HepG2 (cell line): ENCODE data around the gene ARHGAP19. TPM values are rescaled to one million over a fixed set of nuclear protein-coding genes. Genes with fewer than 3 reads are reported as not detected.

Experiments
- ATAC-seq: fragments of 200-7000 bp; cut with Tn5 transposase; 3 replicates; pipeline ENCODE4 v1.9.1; 2020; ENCODE audit warnings: mild to moderate bottlenecking, moderate library complexity
- BruUV-seq: library from RNA; stranded (reverse); fragments of 400-500 nt; replicated peaks from 2 replicates; lab custom pipeline; 2021; lab: Mats Ljungman, UMichigan
- CTCF ChIA-PET: fragments of 300-600 bp; formaldehyde crosslinking; extraction: SDS; loops from one replicate; lab custom pipeline; 2021; ENCODE audit warnings: low total read pairs, inconsistent platforms, low intra/inter-chr PET ratio; lab: Yijun Ruan, JAX
- POLR2A ChIA-PET: fragments of 350-600 bp; sonication (Branson Sonifier 250); formaldehyde crosslinking; loops from one replicate; lab custom pipeline; 2020; ENCODE audit warnings: antibody characterized with exemption, inconsistent platforms; lab: Yijun Ruan, JAX
- DNase-seq: peaks from one replicate; pipeline ENCODE4 v3.0.0-alpha.2; 2015; ENCODE audit warnings: low spot score
- FAIRE-seq: peaks from 3 replicates; lab custom pipeline; 2011; peaks lifted over from hg19 to GRCh38; lab: Jason Lieb, UNC
- H2AFZ ChIP-seq: one replicate; pipeline ENCODE4 v1.6.1; 2011; ENCODE audit warnings: low read length, inconsistent platforms
- H3K27ac ChIP-seq: fragments of 300-600 bp; 3 replicates; pipeline ENCODE4 v1.8.0; 2011; ENCODE audit warnings: mixed run types, mild to moderate bottlenecking, mixed read lengths, low read length, inconsistent platforms; ENCODE audit not compliant: insufficient read depth; ENCODE audit errors: extremely low read length
- H3K27me3 ChIP-seq, 2 experiments: fragments of 200-600 bp in 1 of 2; 2 replicates in 1 of 2; 3 replicates in 1 of 2; pipeline versions ENCODE4 v1.6.0 to v1.8.0; 2011; ENCODE audit warnings: low read length in 2 of 2, mild to moderate bottlenecking in 2 of 2, moderate library complexity in 2 of 2, inconsistent platforms in 1 of 2; ENCODE audit not compliant: insufficient read depth in 2 of 2, control insufficient read depth in 1 of 2
- H3K36me3 ChIP-seq, 2 experiments: fragments of 200-600 bp in 1 of 2; replicated peaks in 1 of 2; 2 replicates in 1 of 2; 3 replicates in 1 of 2; pipeline versions ENCODE4 v1.5.1 to v1.8.0; 2011; ENCODE audit warnings: low read length in 2 of 2, inconsistent platforms in 1 of 2; ENCODE audit not compliant: insufficient read depth in 2 of 2, control insufficient read depth in 1 of 2
- H3K4me1 ChIP-seq: 2 replicates; pipeline ENCODE4 v1.5.1; 2012; ENCODE audit warnings: low read length, inconsistent platforms; ENCODE audit not compliant: insufficient read depth
- H3K4me2 ChIP-seq: 2 replicates; pipeline ENCODE4 v1.6.0; 2011; ENCODE audit warnings: low read depth, low read length, inconsistent platforms
- H3K4me3 ChIP-seq, 3 experiments: fragments of 200-600 bp in 1 of 3; sonication (generic), shearing (Covaris generic) in 1 of 3; replicated peaks in 1 of 3; 2 replicates each; pipeline ENCODE4 v1.5.1; 2011 to 2016; ENCODE audit warnings: low read length in 3 of 3, inconsistent platforms in 2 of 3, low read depth in 2 of 3, mild to moderate bottlenecking in 2 of 3, control low read depth in 1 of 3, mixed read lengths in 1 of 3; ENCODE audit not compliant: insufficient read depth in 1 of 3
- H3K79me2 ChIP-seq: one replicate; pipeline ENCODE4 v1.6.1; 2011; ENCODE audit warnings: low read length, inconsistent platforms; ENCODE audit not compliant: insufficient read depth
- H3K9ac ChIP-seq: 2 replicates; pipeline ENCODE4 v1.6.0; 2011; ENCODE audit warnings: mild to moderate bottlenecking, low read depth, low read length, inconsistent platforms; ENCODE audit not compliant: insufficient read depth
- H3K9me3 ChIP-seq: 2 replicates; pipeline ENCODE4 v1.5.1; 2012; ENCODE audit warnings: mild to moderate bottlenecking, low read length
- H4K20me1 ChIP-seq: 2 replicates; pipeline ENCODE4 v1.6.0; 2011; ENCODE audit warnings: inconsistent platforms, mild to moderate bottlenecking, low read length, moderate library complexity; ENCODE audit not compliant: insufficient read depth
- CREM ChIP-seq, 2 experiments: sonication (generic) in 1 of 2; formaldehyde crosslinking in 1 of 2; IDR thresholded peaks; 2 replicates each; pipeline versions ENCODE4 v1.4.0 to v1.6.1; 2016 to 2020; ENCODE audit warnings: antibody characterized with exemption in 1 of 2, mild to moderate bottlenecking in 1 of 2, missing genetic modification reagents in 1 of 2
- STAG1 ChIP-seq: sonication (generic); formaldehyde crosslinking; IDR thresholded peaks from 2 replicates; pipeline ENCODE4 v1.4.0; 2020; ENCODE audit warnings: missing genetic modification reagents
- ZNF850 ChIP-seq: sonication (generic); formaldehyde crosslinking; conservative IDR thresholded peaks from 2 replicates; pipeline ENCODE4 v1.9.0; 2021; ENCODE audit warnings: mild to moderate bottlenecking, missing genetic modification reagents
- WGBS: methylation state at CpG from one replicate; pipeline ENCODE4 v1.1.6; 2017; ENCODE audit warnings: low lambda C conversion rate; 5-methylcytosine and 5-hydroxymethylcytosine counted together
- in situ Hi-C: cut with HindIII; loops from 2 replicates; pipeline ENCODE4 v1.10.0; 2017; ENCODE audit warnings: low pct_unique_long_range_greater_than_20kb; ENCODE audit not compliant: extremely low pct_ligation_motif_present
- intact Hi-C: fragments of 100-400 bp; cut with micrococcal nuclease; formaldehyde crosslinking; loops from one replicate; pipeline ENCODE4 v1.10.0; 2022; ENCODE audit not compliant: unreplicated experiment
- polyA plus RNA-seq, 8 experiments: library from polyadenylated mRNA; depleted of rRNA in 3 of 8; stranded (reverse) in 7 of 8; unstranded in 1 of 8; fragments of >200 nt; fragmentation: Illumina TruSeq in 4 of 8; extraction: Trizol in 4 of 8; gene quantifications; 2 replicates each; pipeline versions ENCODE4 v1.2.1 to v1.2.3, GENCODE V29; 2011 to 2016; ENCODE audit warnings: low read depth in 4 of 8, missing spikeins in 1 of 8, mixed read lengths in 1 of 8; ENCODE audit not compliant: insufficient read depth in 1 of 8
- total RNA-seq, 5 experiments: library from RNA; depleted of rRNA; stranded (reverse); fragments of >200 nt; fragmentation: Illumina TruSeq; extraction: Trizol; gene quantifications; 2 replicates each; pipeline ENCODE4 v1.2.3, GENCODE V29; 2016; ENCODE audit warnings: low read depth in 1 of 5

ARHGAP19 gene
- total and polyA plus RNA-seq, 2 of the 13 experiments (the other 11 are each of a cell fraction or from before 2014, with no cell fraction given), result 7.6 to 10.0 TPM

- H3K79me2 ChIP-seq, result no peaks in the 10 kb centered on the region
- no peaks in the 10 kb centered on the region for H3K9me3 ChIP-seq
- no peaks in the 10 kb centered on the region for H3K36me3 ChIP-seq
- ChIA-PET CTCF (interaction anchor here (1.4 kb wide), 1 partner anchor 135 kb away, joined by 5 read pairs; no protein-coding TSS in a partner anchor), POLR2A (no interaction called here)
- FAIRE-seq, result no peak
- H3K27me3 ChIP-seq, result peaks cover 1 to 22% of the 10 kb centered on the region in 2 experiments
- in situ Hi-C loops (loop anchor here (5.0 kb wide), 1 partner anchor 136 kb away; no protein-coding TSS in a partner anchor), intact Hi-C loops (no loop called here)
- H3K4me3 ChIP-seq, result no peak overlapping the region
- TF ChIP-seq CREM (IDR thresholded peaks at IDR 0.05) (no peak), CREM (CRISPR knock-in tag; IDR thresholded peaks at IDR 0.05) (no peak)
- no peak overlapping the region for H3K9ac ChIP-seq
- no peak overlapping the region for H3K4me2 ChIP-seq
- H3K4me1 ChIP-seq, result no peaks in the 10 kb centered on the region
- H3K27ac ChIP-seq, result no peak overlapping the region
- BruUV-seq, result no TSS peak
- H2AFZ ChIP-seq, result no peak overlapping the region
- WGBS, result 6% methylated on average over 7 of the region's 7 CpGs
- H4K20me1 ChIP-seq, result no peaks in the 10 kb centered on the region
- DNase-seq, result no peak
- no peak; the same call in 2 of the 3 replicates for ATAC-seq
These were observed 84.6 kb downstream of the ARHGAP19 start for GRCh38 chr10:97207756-97208346.

DNA sequence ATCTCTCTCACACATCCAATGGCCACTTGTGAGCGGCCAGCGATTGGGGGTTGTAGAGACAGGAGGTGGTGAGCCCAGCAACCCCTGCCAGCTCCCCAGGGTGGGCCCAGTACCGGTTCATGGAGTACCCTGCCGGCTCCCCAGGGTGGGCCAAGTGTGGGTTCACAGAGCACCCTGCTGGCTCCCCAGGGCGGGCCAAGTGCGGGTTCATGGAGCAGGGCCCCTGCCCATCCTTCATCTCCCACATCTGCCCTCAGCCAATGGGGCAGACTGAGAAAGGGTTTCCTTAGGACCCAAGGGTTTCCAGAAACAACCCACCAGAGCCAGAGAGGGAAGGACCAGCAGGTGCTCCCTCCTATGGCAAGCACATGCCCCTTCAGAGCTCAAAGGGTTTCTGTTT lies 85.3 kb downstream of the ARHGAP19 start:
- no peaks in the 10 kb centered on the region for H3K9me3 ChIP-seq
- H2AFZ ChIP-seq, result no peak overlapping the region
- in situ Hi-C loops (loop anchor here (5.0 kb wide), 1 partner anchor 135 kb away; no protein-coding TSS in a partner anchor), intact Hi-C loops (no loop called here)
- TF ChIP-seq ZNF850, result no peak
- 0 out of 2 replicates have a peak, but pooled peaks have one; percentile 5 for TF ChIP-seq STAG1 (CRISPR knock-in tag)
- H3K4me2 ChIP-seq, result no peak overlapping the region
- ATAC-seq (no peak), DNase-seq (no peak), FAIRE-seq (no peak)
- BruUV-seq, result no TSS peak
- H3K79me2 ChIP-seq, result no peaks in the 10 kb centered on the region
- H3K27ac ChIP-seq, result no peak overlapping the region
- WGBS, result 0% methylated on average over 2 of the region's 6 CpGs
- POLR2A ChIA-PET, result no interaction called here
- H4K20me1 ChIP-seq, result no peaks in the 10 kb centered on the region
- no peak overlapping the region for H3K4me3 ChIP-seq
- CTCF ChIA-PET, result interaction anchor here (1.4 kb wide), 1 partner anchor 134 kb away, joined by 5 read pairs; no protein-coding TSS in a partner anchor
- H3K36me3 ChIP-seq, result no peaks in the 10 kb centered on the region
- peaks cover 1 to 26% of the 10 kb centered on the region in 2 experiments for H3K27me3 ChIP-seq
- H3K4me1 ChIP-seq, result no peaks in the 10 kb centered on the region
- no peak overlapping the region for H3K9ac ChIP-seq
